IPS DF 19.7 (cell line): ENCODE data around the gene TMEM17.
"Not testable (repeated sequence)": the region's sequence is repeated elsewhere in the genome, so short reads cannot be mapped to it uniquely, and the experiment has no call there.

Experiments
- DNase-seq: peaks from one replicate; pipeline ENCODE4 v3.0.0-alpha.2; 2013; ENCODE audit warnings: low read depth, low spot score

The TMEM17 gene

GRCh38 chr2:62505750-62506420, at the start of gene TMEM17:
Gene TMEM17, minus strand, starts transcription at chr2:62506195. Its CDS starts 66 bp downstream, at chr2:62506129.
- peak; percentile 78 for DNase-seq

- DNase-seq, result no peak
Observed at GRCh38 chr2:62554440-62554839, 48.4 kb upstream of the TMEM17 start.

GRCh38 chr2:62550461-62550860, 44.5 kb upstream of the TMEM17 start:
- no peak for DNase-seq

- no peak for DNase-seq
Observed at GRCh38 chr2:62547854-62548253, 41.9 kb upstream of the TMEM17 start.

- DNase-seq, result no peak
Observed at GRCh38 chr2:62545261-62545660, 39.3 kb upstream of the TMEM17 start.

GRCh38 chr2:62540408-62541168, 34.6 kb upstream of the TMEM17 start:
- no peak for DNase-seq

- no peak for DNase-seq
Observed at GRCh38 chr2:62539606-62540407, 33.8 kb upstream of the TMEM17 start.

GRCh38 chr2:62538756-62539155, 32.8 kb upstream of the TMEM17 start:
- DNase-seq, result no peak

- no peak for DNase-seq
Observed at GRCh38 chr2:62537814-62538213, 31.8 kb upstream of the TMEM17 start.

GRCh38 chr2:62536873-62537547, 31.0 kb upstream of the TMEM17 start:
- DNase-seq, result no peak

GRCh38 chr2:62535521-62535920, 29.5 kb upstream of the TMEM17 start:
- DNase-seq, result not testable (repeated sequence)

GRCh38 chr2:62531594-62531993, 25.6 kb upstream of the TMEM17 start:
- DNase-seq, result no peak

GRCh38 chr2:62529758-62530157, 23.8 kb upstream of the TMEM17 start:
- DNase-seq, result no peak

GRCh38 chr2:62527478-62528210, 21.6 kb upstream of the TMEM17 start:
- DNase-seq, result no peak

- no peak for DNase-seq
Observed at GRCh38 chr2:62526531-62527381, 20.8 kb upstream of the TMEM17 start.

- no peak for DNase-seq
Observed at GRCh38 chr2:62525549-62526269, 19.7 kb upstream of the TMEM17 start.

- DNase-seq, result no peak
Observed at GRCh38 chr2:62524293-62524941, 18.4 kb upstream of the TMEM17 start.

- not testable (repeated sequence) for DNase-seq
Observed at GRCh38 chr2:62521061-62521460, 15.1 kb upstream of the TMEM17 start.

GRCh38 chr2:62512384-62512783, 6.4 kb upstream of the TMEM17 start:
- no peak for DNase-seq
